ENCODE measurements around the gene RAB40C. TPM values are rescaled to one million over a fixed set of nuclear protein-coding genes. Genes with fewer than 3 reads are reported as not detected.

Gene RAB40C
- total RNA-seq, 1 donor from 2014 or later: 19.4 TPM

DNA sequence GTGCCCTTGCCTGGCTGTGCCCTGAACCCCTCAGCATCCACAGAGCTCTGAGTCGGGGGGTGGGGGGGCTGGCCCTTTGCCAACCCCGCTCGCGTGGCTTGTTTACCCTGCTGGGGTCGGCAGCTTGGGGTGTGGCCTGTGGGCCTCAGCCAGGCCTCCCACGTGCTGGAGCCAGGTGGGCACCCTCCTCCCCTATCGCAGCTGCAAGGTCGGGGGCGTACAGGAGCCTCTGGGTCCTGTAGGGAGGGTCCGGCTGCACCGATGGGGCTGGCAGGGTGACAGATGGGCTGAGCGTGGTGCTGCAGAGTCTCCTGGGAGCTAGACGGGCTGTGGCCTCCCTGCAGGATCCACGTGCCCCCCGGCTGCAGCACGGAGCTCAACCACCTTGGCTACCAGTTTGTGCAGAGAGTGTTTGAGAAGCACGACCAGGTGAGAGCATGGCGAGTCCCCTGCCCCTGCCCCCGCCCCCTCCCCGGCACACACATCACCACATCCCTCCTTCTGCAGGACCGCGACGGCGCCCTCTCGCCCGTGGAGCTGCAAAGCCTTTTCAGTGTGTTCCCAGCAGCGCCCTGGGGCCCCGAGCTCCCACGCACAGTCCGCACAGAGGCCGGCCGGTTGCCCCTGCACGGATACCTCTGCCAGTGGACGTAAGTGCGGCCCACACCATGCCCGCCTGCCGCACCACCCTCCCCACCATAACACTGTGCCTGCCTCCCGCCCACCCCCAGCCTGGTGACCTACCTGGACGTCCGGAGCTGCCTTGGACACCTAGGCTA lies 81.7 kb downstream of the RAB40C start:
- DNase-seq (ENCODE audit: low spot score): no peak
- intact Hi-C loops (cut with DNase I): no loop called here

- intact Hi-C loops (cut with DNase I): no loop called here
- DNase-seq (ENCODE audit: low spot score): no peak
Measured at GRCh38 chr16:672371-672770, 82.5 kb downstream of the RAB40C start.

GRCh38 chr16:672851-673250 lies 83.0 kb downstream of the RAB40C start:
- DNase-seq (ENCODE audit: low spot score): no peak
- intact Hi-C loops (cut with DNase I): no loop called here

GRCh38 chr16:673399-673991 lies 83.6 kb downstream of the RAB40C start:
- DNase-seq (ENCODE audit: low spot score): no peak
- intact Hi-C loops (cut with DNase I): no loop called here

DNA sequence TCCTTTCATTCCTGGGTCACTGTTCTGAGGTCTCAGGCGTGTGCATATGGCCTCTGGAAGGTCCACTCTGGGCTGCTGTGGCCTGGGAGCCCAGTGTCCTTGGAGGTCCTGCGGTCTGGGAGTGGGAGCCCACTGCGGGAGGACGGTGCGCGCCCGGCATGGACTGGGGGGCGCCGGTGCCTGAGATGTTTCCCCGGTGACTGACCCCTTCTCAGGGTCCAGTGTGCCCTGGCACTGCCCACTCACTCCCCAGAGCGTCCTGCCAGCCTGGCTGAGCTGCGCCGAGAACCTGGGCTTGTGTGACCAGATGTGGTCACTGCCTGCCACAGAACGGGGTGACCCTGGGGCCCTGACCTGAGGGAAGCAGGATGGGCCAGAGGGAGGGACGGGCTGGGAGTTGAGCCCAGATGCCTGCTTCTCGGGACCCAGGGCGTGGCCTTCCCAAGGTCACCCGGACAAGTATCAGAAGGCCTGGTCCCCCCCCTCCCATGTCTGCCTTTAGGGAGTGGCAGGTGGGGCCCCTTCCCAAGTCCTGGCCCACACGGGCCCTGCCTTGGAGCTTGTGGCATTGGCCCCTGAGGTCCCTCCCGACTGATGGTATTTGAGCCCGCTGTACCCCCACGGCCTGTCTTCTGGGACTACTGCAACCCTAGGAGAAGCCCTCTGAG lies 84.5 kb downstream of the RAB40C start:
- intact Hi-C loops (cut with DNase I): no loop called here
- no peak for DNase-seq (ENCODE audit: low spot score)

GRCh38 chr16:674968-675883 lies 85.4 kb downstream of the RAB40C start, which contains the start of gene RHBDL1:
Gene RHBDL1, plus strand, starts transcription at chr16:675671. Its CDS starts 120 bp downstream, at chr16:675791.
- intact Hi-C loops (cut with DNase I): no loop called here

DNA sequence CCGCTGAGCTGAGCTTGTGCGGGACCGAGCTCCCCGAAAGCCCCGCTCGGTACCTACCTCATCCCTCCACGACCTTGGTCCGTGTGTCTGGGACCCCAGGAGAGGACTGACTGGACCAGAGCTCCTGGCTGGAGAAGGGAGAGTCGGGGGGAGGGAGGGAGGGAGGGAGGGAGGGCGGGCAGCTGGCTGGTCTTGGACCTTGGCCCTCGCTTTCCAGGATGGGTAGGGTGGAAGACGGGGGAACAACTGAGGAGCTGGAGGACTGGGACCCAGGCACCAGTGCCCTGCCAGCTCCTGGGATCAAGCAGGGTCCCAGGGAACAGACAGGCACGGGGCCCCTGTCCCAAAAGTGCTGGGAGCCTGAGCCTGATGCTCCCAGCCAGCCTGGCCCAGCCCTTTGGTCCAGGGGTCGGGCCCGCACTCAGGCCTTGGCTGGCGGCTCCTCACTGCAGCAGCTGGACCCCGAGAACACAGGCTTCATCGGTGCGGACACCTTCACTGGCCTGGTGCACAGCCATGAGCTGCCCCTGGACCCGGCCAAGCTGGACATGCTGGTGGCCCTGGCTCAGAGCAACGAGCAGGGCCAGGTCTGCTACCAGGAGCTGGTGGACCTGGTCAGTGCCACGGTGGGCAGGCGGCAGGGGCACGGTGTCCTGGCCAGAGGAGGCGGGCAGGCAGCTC lies 86.2 kb downstream of the RAB40C start:
- no peak for DNase-seq (ENCODE audit: low spot score)
- intact Hi-C loops (cut with DNase I): no loop called here

More at GRCh38 chr16:674968-675883, 85.4 kb downstream of the RAB40C start, which contains the start of gene RHBDL1:
- DNase-seq (ENCODE audit: low spot score): no peak

GRCh38 chr16:676565-676902 lies 86.7 kb downstream of the RAB40C start:
- intact Hi-C loops (cut with DNase I): no loop called here
- DNase-seq (ENCODE audit: low spot score): no peak

DNA sequence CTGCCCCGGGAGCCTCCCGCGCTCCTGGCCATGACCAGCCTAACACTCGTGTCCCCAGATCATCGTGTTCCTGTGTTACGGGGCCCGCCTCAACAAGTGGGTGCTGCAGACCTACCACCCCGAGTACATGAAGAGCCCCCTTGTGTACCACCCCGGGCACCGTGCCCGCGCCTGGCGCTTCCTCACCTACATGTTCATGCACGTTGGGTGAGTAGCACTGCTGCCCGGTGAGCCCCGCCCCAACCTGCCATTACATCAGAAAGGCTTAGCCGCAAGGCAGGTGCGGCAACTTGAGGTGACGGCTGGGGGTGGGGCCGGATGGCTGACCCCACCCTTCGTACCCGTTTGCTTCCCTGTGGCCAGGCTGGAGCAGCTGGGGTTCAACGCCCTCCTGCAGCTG lies 87.0 kb downstream of the RAB40C start:
- intact Hi-C loops (cut with DNase I): no loop called here
- DNase-seq (ENCODE audit: low spot score): no peak

DNA sequence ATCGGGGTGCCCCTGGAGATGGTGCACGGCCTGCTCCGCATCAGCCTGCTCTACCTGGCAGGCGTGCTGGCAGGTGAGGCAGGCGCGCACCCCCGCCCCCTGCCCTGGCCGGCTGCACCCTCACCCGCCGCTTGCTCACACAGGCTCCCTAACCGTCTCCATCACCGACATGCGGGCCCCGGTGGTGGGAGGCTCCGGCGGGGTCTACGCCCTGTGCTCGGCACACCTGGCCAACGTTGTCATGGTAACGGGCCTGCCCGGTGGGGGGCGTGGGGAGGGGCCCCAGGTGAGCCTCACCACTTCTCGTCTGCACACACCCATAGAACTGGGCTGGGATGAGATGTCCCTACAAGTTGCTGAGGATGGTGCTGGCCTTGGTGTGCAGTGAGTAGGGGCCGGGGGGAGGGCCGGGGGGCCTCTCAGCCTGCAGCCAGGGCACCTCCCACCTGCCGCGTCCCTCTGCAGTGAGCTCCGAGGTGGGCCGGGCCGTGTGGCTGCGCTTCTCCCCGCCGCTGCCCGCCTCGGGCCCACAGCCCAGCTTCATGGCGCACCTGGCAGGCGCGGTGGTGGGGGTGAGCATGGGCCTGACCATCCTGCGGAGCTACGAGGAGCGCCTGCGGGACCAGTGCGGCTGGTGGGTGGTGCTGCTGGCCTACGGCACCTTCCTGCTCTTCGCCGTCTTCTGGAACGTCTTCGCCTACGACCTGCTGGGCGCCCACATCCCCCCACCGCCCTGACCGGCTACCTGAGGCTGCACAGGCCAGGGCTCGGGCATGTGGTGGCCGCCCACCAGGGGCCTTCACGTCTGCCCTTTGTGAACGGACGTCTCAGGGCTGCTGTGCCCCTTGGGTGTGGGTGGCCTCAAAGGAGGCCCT lies 87.7 kb downstream of the RAB40C start:
- DNase-seq (ENCODE audit: low spot score): no peak
- intact Hi-C loops (cut with DNase I): no loop called here

DNA sequence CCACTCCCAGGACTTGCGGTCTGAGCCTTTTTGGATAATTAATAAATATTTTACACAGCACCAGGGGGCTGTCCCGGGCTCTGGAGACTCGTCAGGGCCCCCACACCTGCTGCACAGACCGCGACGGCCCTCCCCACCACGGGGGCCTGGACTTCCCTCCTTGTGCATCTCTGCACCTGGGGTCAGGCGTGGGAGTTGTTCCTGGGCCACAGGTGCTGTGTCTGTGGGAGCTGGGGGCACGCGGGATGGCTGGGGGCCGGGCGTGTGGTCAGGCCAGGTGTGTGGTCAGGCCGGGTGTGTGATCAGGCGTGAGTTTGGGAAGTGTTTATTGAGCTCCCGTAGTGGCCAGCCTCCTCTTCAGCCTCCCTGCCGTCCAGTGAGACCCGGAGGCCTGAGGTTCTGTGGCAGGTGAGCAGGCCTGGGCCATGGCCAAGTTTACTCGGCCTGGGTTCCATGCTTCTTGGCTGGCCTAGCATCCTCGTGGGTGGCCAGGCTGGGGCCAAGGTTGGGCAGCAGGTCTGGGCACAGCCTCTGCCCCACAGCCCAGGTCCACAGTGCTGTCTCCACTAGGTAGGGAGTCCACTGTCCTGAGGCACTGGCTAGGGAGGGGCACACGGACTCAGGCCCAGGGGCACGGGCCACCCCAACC lies 88.5 kb downstream of the RAB40C start:
- intact Hi-C loops (cut with DNase I): no loop called here
- DNase-seq (ENCODE audit: low spot score): no peak

Small RNAs within 50 kb of the gene (microRNA-seq; reads per million reads assigned to microRNA genes)
- gene MIR3176: 3.6 reads per million

Other genes starting within 250 kb of the RAB40C start
- gene AXIN1, start 237.3 kb upstream of the RAB40C start, total RNA-seq: 13.5 TPM
- gene MRPL28, start 219.5 kb upstream of the RAB40C start, total RNA-seq: 60.1 TPM
- 42.8 TPM for gene PGAP6, start 208.1 kb upstream of the RAB40C start, total RNA-seq
- 65.0 TPM for gene NME4, start 192.9 kb upstream of the RAB40C start, total RNA-seq
- 11.6 TPM for gene DECR2, start 188.2 kb upstream of the RAB40C start, total RNA-seq
- 52.2 TPM for gene RAB11FIP3, start 164.4 kb upstream of the RAB40C start, total RNA-seq
- 18.5 TPM for gene CAPN15, start 62.4 kb upstream of the RAB40C start, total RNA-seq
- gene PRR35, start 29.7 kb upstream of the RAB40C start, total RNA-seq: not detected
- gene NHLRC4, start 23.1 kb upstream of the RAB40C start, total RNA-seq: 0.30 TPM
- 25.5 TPM for gene PIGQ, start 20.1 kb upstream of the RAB40C start, total RNA-seq
- 0.40 TPM for gene WFIKKN1, start 40.9 kb downstream of the RAB40C start, total RNA-seq
- gene METTL26, start 46.2 kb downstream of the RAB40C start, total RNA-seq: 47.7 TPM
- 90.3 TPM for gene MCRIP2, start 51.8 kb downstream of the RAB40C start, total RNA-seq
- gene WDR90, start 59.3 kb downstream of the RAB40C start, total RNA-seq: 13.9 TPM
- gene RHOT2, start 78.1 kb downstream of the RAB40C start, total RNA-seq: 102 TPM
- gene RHBDL1, start 85.6 kb downstream of the RAB40C start, total RNA-seq: 1.8 TPM
- 110 TPM for gene STUB1, start 90.3 kb downstream of the RAB40C start, total RNA-seq
- gene JMJD8, start 94.3 kb downstream of the RAB40C start, total RNA-seq: 50.5 TPM
- 9.1 TPM for gene WDR24, start 100.3 kb downstream of the RAB40C start, total RNA-seq
- gene FBXL16, start 115.7 kb downstream of the RAB40C start, total RNA-seq: 1.5 TPM
- gene METRN, start 125.1 kb downstream of the RAB40C start, total RNA-seq: 73.3 TPM
- 36.6 TPM for gene ANTKMT, start 131.1 kb downstream of the RAB40C start, total RNA-seq
- gene CCDC78, start 136.4 kb downstream of the RAB40C start, total RNA-seq: 0.16 TPM
- gene HAGHL, start 137.0 kb downstream of the RAB40C start, total RNA-seq: 10.9 TPM
- 21.7 TPM for gene CIAO3, start 150.9 kb downstream of the RAB40C start, total RNA-seq
- gene MSLN, start 170.7 kb downstream of the RAB40C start, total RNA-seq: not detected
- 7.9 TPM for gene RPUSD1, start 198.3 kb downstream of the RAB40C start, total RNA-seq
- gene CHTF18, start 198.6 kb downstream of the RAB40C start, total RNA-seq: 7.1 TPM
- not detected for gene GNG13, start 210.7 kb downstream of the RAB40C start, total RNA-seq

All from cardiac septum (tissue), 1 donor.